MM.1S (cell line): ENCODE data around the gene EPB41.

Experiments used
- EZH2 ChIP-seq: fragments of 300-600 bp; sonication (generic); optimal IDR thresholded peaks from 2 replicates; pipeline ENCODE3; 2017; ENCODE audit warnings: low read depth, mild to moderate bottlenecking, antibody characterized with exemption, low read length, mixed read lengths
- EZH2phosphoT487 ChIP-seq: fragments of 300-600 bp; sonication (generic); IDR thresholded peaks from 2 replicates; pipeline ENCODE4 v1.6.1; 2018; ENCODE audit warnings: antibody characterized with exemption, low read length

GRCh38 chr1:29134695-29135028 lies 220.3 kb downstream of the EPB41 start:
- TF ChIP-seq EZH2phosphoT487, result no peak
- no peak for TF ChIP-seq EZH2
